Astrocyte of the cerebellum (primary cell): ENCODE results near the gene LCMT1.
"Not testable (repeated sequence)": the region's sequence is repeated elsewhere in the genome, so short reads cannot be mapped to it uniquely, and the experiment has no call there.

Experiments used
- DNase-seq: peaks from one replicate; pipeline ENCODE4 v3.0.0-alpha.2; 2011; ENCODE audit warnings: low read depth
- H3K4me3 ChIP-seq: 2 replicates; pipeline ENCODE4 v1.5.1; 2011; ENCODE audit warnings: mild to moderate bottlenecking, low read depth, low read length, moderate library complexity
- in situ Hi-C: cut with HindIII; loops from 2 replicates; pipeline ENCODE4 v1.10.0; 2017; ENCODE audit warnings: low sequenced_read_pairs
- TF ChIP-seq, protein P1 (sequence below): IDR thresholded peaks from 2 replicates; pipeline ENCODE4 v1.5.1; 2012; ENCODE audit warnings: low read length, low read depth, moderate library complexity, mild to moderate bottlenecking; ENCODE audit errors: missing control alignments

LCMT1 gene

DNA sequence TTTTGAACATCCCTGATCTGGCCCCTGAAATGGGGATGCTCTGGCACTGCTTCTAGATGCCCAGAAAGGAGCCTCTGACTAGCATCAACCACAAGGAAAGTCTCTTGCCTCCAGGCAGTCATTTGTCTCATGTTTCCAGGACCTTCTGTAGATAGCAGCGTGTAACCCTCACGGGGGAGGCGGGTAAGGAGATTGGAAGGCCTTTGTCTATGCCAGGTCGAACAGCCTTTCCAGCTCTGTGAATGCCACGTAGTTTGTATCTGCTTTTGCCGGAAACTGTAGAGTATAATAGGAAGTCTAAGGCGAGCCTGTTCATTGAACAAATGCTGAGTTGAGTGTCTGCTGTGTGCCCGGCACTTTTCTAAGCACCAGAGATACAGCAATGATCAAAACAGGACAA lies 61.3 kb downstream of the LCMT1 start:
- DNase-seq = no peak
- no peak overlapping the region for H3K4me3 ChIP-seq
- TF ChIP-seq, protein P1, sequence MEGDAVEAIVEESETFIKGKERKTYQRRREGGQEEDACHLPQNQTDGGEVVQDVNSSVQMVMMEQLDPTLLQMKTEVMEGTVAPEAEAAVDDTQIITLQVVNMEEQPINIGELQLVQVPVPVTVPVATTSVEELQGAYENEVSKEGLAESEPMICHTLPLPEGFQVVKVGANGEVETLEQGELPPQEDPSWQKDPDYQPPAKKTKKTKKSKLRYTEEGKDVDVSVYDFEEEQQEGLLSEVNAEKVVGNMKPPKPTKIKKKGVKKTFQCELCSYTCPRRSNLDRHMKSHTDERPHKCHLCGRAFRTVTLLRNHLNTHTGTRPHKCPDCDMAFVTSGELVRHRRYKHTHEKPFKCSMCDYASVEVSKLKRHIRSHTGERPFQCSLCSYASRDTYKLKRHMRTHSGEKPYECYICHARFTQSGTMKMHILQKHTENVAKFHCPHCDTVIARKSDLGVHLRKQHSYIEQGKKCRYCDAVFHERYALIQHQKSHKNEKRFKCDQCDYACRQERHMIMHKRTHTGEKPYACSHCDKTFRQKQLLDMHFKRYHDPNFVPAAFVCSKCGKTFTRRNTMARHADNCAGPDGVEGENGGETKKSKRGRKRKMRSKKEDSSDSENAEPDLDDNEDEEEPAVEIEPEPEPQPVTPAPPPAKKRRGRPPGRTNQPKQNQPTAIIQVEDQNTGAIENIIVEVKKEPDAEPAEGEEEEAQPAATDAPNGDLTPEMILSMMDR = no peak
- in situ Hi-C loops = no loop called here

DNA sequence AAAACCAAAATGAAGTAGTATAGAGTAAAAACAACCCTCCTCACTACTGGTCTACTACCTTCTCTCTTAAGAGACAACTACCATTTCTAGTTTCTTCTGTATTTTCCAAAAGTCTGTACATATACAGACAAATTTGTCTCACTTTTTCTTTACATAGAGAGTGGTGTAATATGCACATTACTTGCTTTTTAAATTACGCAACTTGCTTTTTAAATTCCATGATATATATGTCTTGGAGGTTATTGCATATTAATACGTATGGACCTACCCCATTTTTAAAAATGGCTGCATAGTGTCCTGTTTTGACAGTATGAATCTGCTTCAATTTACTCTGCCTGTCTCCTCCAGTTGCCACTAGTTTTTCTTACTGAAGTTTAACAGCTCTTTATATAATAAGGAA lies 62.7 kb downstream of the LCMT1 start:
- no peak overlapping the region for H3K4me3 ChIP-seq
- in situ Hi-C loops = no loop called here
- DNase-seq = no peak
- TF ChIP-seq, protein P1 = no peak

DNA sequence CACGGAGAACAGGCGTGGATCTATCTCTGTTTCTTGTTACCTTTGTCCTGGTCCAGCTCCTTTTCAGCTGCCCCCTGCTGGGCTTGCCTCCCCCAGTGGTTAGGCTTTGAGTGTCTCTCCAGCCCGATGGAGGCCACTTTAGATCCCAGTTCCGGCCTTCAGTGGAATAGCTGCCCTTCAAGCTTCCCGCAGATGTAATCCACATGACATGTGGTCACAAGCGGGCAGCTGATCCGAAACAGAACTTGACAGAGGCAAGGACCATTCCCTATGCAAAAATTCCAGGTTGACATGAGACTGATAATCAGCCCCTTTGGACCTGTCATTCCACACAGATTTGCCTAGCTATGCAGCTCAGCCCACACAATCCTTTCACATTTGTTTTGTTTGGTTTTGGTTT lies 64.6 kb downstream of the LCMT1 start:
- in situ Hi-C loops = no loop called here
- DNase-seq = no peak
- H3K4me3 ChIP-seq = no peak overlapping the region
- TF ChIP-seq, protein P1 = no peak

DNA sequence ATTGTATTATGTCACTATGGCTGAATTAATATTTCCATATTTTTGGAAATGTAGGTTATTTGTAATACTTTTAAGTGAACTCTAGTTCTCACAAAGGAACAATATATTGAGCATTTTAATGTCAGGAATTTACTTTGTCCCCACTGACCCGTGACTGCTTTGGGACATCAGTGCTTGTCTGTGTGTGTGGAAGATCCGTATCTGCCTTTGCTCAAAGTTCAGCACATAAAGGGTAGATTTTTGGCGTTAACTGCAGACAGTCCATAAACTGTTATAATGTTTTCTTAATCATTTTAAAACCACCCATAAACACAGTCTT lies 65.9 kb downstream of the LCMT1 start:
- no peak for DNase-seq
- H3K4me3 ChIP-seq = no peak overlapping the region
- in situ Hi-C loops = no loop called here
- TF ChIP-seq, protein P1 = no peak

DNA sequence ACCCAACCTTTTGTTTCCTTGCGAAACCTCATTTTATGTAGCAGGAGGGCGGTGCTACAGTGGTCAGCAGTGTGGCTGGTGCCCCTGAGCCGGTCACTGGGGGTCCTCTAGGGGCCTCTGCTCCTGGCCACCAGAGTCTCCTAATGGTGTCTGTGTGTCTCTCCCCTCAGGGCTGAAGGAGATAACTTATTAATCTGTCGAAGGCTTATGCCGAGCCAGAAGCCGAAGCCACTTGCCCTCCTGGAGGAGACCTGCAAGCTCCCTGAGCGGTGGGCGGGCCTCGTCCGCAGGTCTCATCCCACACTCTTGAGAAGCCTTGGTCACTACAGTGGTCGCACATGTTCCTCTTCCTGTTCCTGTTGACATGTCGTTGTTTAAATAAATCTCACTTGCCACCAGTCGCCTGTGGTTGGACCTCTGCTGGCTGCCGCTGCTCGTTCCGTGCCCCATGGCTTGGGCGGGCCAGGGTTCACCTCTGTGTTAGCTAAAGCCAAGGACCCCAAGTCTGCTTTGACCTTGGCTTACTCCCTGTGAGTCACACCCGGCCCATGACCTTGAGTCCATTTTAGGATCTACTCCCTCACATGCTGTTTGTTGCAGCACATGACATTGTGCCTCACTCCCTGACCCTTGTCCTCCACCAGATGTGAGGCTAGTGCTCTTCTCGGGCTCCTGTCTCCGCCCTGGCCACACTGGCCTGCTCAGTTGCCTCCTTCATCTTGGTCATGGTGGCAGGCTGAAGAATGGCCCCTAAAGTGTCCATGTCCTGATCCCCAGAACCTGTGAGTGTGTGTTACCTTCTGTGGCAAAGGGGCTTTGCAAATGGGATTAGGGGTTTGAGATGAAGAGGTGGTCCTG lies 66.5 kb downstream of the LCMT1 start:
- in situ Hi-C loops = no loop called here
- no peak overlapping the region for H3K4me3 ChIP-seq
- no peak for DNase-seq
- TF ChIP-seq, protein P1 = no peak

DNA sequence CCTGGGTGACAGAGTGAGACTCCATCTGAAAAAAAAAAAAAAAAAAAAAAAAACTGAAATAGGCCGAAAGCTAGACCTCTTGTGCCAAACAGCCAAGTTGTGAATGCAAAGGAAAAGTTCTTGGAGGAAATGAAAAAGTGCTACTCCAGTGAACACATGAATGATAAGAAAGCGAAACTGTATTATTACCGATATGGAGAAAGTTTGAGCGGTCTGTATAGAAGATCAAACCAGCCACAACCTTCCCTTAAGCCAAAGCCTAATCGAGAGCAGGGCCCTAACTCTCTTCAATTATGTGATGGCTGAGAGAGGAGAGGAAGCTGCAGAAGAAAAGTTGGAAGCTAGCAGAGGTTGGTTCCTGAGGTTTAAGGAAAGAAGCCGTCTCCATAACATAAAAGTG lies 69.7 kb downstream of the LCMT1 start:
- in situ Hi-C loops, H3K4me3 ChIP-seq, DNase-seq: not testable (repeated sequence)

DNA sequence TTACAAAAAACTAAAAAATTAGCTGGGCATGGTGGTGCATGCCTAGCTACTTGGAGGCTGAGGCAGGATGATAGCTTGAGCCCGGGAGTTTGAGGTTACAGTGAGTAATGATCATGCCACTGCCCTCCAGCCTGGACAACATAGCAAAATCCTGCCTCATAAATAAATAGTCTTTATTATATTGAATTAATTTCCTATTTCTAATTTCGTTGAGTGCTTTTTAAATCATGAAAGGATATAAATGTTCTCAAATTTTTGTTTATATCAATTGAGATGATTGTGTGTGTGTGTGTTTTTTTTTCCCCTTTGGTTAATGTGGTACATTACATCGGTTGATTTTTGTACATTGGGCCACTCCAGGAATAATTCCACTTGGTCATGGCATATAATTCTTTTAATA lies 73.2 kb downstream of the LCMT1 start:
- DNase-seq = no peak
- no peak overlapping the region for H3K4me3 ChIP-seq
- in situ Hi-C loops = no loop called here
- TF ChIP-seq, protein P1 = no peak
